Epithelial cell of proximal tubule (primary cell): ENCODE data around the gene WDR74. TPM values are rescaled to one million over a fixed set of nuclear protein-coding genes. Genes with fewer than 3 reads are reported as not detected.
"Not testable (repeated sequence)": the region's sequence is repeated elsewhere in the genome, so short reads cannot be mapped to it uniquely, and the experiment has no call there.

ENCODE experiments used
- DNase-seq: peaks from one replicate; pipeline ENCODE4 v3.0.0-alpha.2; 2011; ENCODE audit warnings: low read depth
- H3K4me3 ChIP-seq: 2 replicates; pipeline ENCODE4 v1.5.1; 2011; ENCODE audit warnings: low read depth, mild to moderate bottlenecking, low read length
- total RNA-seq: library from RNA; depleted of rRNA; stranded (reverse); fragments of >200 nt; gene quantifications from 2 replicates; pipeline ENCODE4 v1.2.3, GENCODE V29; 2015
- TF ChIP-seq, protein P1 (sequence below): conservative IDR thresholded peaks from 2 replicates; pipeline ENCODE4 v1.5.1; 2012; ENCODE audit warnings: low read depth, mild to moderate bottlenecking, low read length

Gene WDR74
- total RNA-seq, 1 donor from 2014 or later = 55.3 TPM

GRCh38 chr11:62875698-62876478 is 36.5 kb upstream of the WDR74 start:
- H3K4me3 ChIP-seq = no peak overlapping the region
- TF ChIP-seq, protein P1, sequence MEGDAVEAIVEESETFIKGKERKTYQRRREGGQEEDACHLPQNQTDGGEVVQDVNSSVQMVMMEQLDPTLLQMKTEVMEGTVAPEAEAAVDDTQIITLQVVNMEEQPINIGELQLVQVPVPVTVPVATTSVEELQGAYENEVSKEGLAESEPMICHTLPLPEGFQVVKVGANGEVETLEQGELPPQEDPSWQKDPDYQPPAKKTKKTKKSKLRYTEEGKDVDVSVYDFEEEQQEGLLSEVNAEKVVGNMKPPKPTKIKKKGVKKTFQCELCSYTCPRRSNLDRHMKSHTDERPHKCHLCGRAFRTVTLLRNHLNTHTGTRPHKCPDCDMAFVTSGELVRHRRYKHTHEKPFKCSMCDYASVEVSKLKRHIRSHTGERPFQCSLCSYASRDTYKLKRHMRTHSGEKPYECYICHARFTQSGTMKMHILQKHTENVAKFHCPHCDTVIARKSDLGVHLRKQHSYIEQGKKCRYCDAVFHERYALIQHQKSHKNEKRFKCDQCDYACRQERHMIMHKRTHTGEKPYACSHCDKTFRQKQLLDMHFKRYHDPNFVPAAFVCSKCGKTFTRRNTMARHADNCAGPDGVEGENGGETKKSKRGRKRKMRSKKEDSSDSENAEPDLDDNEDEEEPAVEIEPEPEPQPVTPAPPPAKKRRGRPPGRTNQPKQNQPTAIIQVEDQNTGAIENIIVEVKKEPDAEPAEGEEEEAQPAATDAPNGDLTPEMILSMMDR = no peak
- DNase-seq = no peak

- H3K4me3 ChIP-seq = no peak overlapping the region
- no peak for DNase-seq
- TF ChIP-seq, protein P1 = no peak
Observed at GRCh38 chr11:62874851-62875250, 35.5 kb upstream of the WDR74 start.

DNA sequence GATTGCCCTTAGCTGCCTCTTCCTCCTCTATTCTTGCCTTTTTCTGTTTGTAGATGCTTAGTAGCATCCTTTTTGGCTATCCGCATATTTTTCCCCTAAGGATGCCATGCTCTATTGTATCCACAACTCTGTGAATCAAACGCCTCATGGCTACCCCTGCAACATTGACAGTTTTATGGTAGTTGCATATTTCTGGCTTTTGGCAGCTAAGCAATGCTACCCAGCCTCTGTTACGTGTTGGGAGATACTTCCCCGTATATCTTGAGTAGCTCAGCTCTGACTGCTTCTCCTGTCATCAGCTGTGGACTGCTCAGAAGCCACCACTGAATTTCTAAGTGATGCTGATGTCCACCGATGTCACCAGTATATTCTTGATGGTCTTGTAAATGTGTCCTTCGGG is 26.2 kb upstream of the WDR74 start:
- DNase-seq = no peak
- H3K4me3 ChIP-seq = no peak overlapping the region
- TF ChIP-seq, protein P1 = no peak

- no peak overlapping the region for H3K4me3 ChIP-seq
- DNase-seq = no peak
- TF ChIP-seq, protein P1 = no peak
Observed at GRCh38 chr11:62863687-62864335, 24.4 kb upstream of the WDR74 start.

DNA sequence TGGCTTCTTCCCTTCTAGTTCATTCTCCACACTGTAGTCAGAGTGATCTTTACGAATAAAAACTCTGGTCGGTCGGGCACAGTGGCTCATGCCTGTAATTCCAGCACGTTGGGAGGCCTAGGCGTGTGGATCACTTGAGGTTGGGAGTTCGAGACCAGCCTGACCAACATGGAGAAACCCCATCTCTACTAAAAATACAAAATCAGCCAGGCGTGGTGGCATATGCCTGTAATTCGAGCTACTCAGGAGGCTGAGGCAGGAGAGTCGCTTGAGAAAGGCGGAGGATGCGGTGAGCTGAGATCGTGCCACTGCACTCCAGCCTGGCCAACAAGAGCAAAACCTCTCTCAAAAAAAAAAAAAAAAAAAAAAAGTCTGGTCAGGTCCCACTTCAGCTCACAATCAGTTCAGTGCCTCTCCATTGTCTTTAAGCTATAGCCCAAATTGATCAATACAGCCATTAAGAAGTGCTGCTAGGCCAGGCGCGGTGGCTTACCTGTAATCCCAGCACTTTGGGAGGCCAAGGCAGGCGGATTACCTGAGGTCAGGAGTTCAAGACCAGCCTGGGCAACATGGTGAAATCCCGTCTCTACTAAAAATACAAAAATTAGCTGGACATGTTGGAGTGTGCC is 22.3 kb upstream of the WDR74 start:
- not testable (repeated sequence) for H3K4me3 ChIP-seq

DNA sequence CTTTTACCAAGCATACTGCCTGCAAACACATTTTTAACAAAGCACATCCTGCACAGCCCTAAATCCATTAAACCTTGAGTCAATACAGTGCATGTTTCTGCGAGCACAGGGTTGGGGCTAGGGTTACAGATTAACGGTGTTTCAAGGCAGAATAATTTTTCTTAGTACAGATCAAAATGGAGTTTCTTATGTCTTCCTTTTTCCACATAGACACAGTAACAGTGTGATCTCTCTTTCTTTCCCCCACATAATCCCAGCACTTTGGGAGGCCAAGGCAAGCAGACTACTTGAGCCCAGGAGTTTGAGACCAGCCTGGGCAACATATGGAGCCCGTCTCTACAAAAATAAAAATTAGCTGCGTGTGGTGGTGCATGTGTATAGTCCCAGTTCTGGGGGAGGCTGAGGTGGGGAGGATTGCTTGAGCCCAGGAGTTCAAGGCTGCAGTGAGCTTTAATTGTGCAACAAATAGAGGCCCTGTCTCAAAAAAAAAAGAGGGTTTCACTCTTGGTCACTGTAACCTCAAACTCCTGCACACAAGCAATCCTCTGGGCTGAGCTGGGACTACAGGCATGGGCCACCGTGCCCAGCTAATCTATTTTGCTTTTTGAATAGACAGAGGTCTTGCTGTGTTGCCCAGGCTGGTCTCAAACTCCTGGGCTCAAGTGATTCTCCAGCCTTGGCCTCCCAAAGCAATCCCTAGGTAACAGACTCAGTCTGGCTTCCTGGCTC is 21.6 kb upstream of the WDR74 start:
- no peak overlapping the region for H3K4me3 ChIP-seq
- DNase-seq = no peak
- TF ChIP-seq, protein P1 = no peak

More for the DNA sequence above, 22.3 kb upstream of the WDR74 start:
- DNase-seq = not testable (repeated sequence)

DNA sequence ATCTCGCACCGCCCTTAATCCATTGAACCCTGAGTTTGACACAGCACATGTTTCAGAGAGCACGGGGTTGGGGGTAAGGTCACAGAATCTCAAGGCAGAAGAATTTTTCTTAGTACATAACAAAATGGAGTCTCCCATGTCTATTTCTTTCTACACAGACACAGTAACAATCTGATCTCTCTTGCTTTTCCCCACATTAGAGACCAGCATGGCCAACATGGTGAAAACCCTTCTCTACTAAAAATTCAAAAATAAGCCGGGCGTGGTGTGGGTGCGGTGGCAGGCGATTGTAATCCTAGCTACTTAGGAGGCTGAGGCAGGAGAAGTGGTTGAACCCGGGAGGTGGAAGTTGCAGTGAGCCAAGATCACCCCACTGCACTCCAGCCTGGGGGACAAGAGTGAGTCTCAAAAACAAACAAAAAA is 19.9 kb upstream of the WDR74 start:
- H3K4me3 ChIP-seq, DNase-seq: not testable (repeated sequence)
